Activated CD4-positive, alpha-beta T cell treated with anti-CD3 and anti-CD28 coated beads for 36 hours (primary cell): ENCODE measurements around the gene CCDC80. TPM values are rescaled to one million over a fixed set of nuclear protein-coding genes. Genes with fewer than 3 reads are reported as not detected.

ENCODE experiments used
- ATAC-seq: fragments of 200-7000 bp; cut with Tn5 transposase; one replicate; pipeline ENCODE4 v1.10.0; 2021; ENCODE audit warnings: mild to moderate bottlenecking, moderate library complexity
- CTCF ChIA-PET: fragments of 350-600 bp; sonication (Branson Sonifier 250); formaldehyde crosslinking; loops from one replicate; lab custom pipeline; 2021; ENCODE audit warnings: antibody characterized with exemption; lab: Charles Lee
- POLR2A ChIA-PET: fragments of 350-600 bp; sonication (Branson Sonifier 250); formaldehyde crosslinking; loops from one replicate; lab custom pipeline; 2021; ENCODE audit warnings: antibody characterized with exemption, inconsistent platforms; lab: Charles Lee
- DNase-seq: peaks from one replicate; pipeline ENCODE4 v3.0.0-alpha.2; 2020
- H3K27ac Mint-ChIP-seq: one replicate; pipeline ENCODE4 v1.8.0; 2021; ENCODE audit warnings: mixed read lengths
- H3K27me3 Mint-ChIP-seq: one replicate; pipeline ENCODE4 v1.8.0; 2021; ENCODE audit warnings: mixed read lengths
- H3K36me3 Mint-ChIP-seq: one replicate; pipeline ENCODE4 v1.8.0; 2021; ENCODE audit warnings: low read depth, mixed read lengths
- H3K4me1 Mint-ChIP-seq: one replicate; pipeline ENCODE4 v1.8.0; 2021; ENCODE audit warnings: mixed read lengths
- H3K4me3 Mint-ChIP-seq: one replicate; pipeline ENCODE4 v1.8.0; 2021; ENCODE audit warnings: mild to moderate bottlenecking, moderate library complexity, mixed read lengths
- H3K9me3 Mint-ChIP-seq: one replicate; pipeline ENCODE4 v1.8.0; 2021; ENCODE audit warnings: low read depth, mixed read lengths
- intact Hi-C, 2 experiments: fragments of 100-400 bp; cut with DNase I in 1 of 2; cut with micrococcal nuclease in 1 of 2; formaldehyde crosslinking; loops; one replicate each; pipeline versions ENCODE4 v1.14.2 to v1.15.1; 2022 to 2024; cut with DNase I, micrococcal nuclease
- total RNA-seq, 2 experiments: library from RNA; stranded (reverse); gene quantifications; one replicate each; pipeline ENCODE4 v1.2.3, GENCODE V29; 2021

The CCDC80 gene
- total RNA-seq, 2 experiments from 2014 or later: not detected

DNA sequence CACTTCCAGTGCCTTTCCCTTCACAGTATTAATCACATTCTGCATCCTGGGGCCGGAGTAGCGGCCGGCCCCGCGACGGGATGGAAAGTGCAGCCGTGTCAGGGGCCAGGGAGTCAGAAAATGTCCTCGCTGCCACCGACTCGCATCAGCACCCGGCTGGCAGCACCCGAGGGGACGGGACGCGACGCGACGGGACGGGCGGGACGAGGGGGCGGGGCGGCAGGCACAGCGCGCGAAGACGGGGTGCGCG is 79.5 kb downstream of the CCDC80 start:
- peak; percentile 55 for ATAC-seq
- no peaks in the 10 kb centered on the region for H3K27me3 Mint-ChIP-seq
- no peaks in the 10 kb centered on the region for H3K9me3 Mint-ChIP-seq
- ChIA-PET CTCF (interaction anchor here (0.7 to 1.4 kb wide), 2 partner anchors 9 to 256 kb away, joined by 3 to 4 read pairs; no protein-coding TSS in a partner anchor), POLR2A (interaction anchor here (0.9 to 1.2 kb wide), 3 partner anchors 13 to 458 kb away, joined by 3 to 7 read pairs (median 4); a partner anchor contains a TSS)
- peak; percentile 89 for DNase-seq
- intact Hi-C loops: loop anchor here (1.0 to 5.0 kb wide), 8 partner anchors 71 to 1185 kb away; partner anchors contain the start of genes GTPBP8 (in 2 of the 2), ATP6V1A (in 1 of the 2), CD200R1 (in 1 of the 2) and NAA50 (in 1 of the 2)
- H3K4me1 Mint-ChIP-seq: peaks cover 32% of the 10 kb centered on the region
- peaks cover 17% of the 10 kb centered on the region for H3K36me3 Mint-ChIP-seq
- peak overlapping the region; percentile 98 for H3K27ac Mint-ChIP-seq
- peak overlapping the region; percentile 97 for H3K4me3 Mint-ChIP-seq

DNA sequence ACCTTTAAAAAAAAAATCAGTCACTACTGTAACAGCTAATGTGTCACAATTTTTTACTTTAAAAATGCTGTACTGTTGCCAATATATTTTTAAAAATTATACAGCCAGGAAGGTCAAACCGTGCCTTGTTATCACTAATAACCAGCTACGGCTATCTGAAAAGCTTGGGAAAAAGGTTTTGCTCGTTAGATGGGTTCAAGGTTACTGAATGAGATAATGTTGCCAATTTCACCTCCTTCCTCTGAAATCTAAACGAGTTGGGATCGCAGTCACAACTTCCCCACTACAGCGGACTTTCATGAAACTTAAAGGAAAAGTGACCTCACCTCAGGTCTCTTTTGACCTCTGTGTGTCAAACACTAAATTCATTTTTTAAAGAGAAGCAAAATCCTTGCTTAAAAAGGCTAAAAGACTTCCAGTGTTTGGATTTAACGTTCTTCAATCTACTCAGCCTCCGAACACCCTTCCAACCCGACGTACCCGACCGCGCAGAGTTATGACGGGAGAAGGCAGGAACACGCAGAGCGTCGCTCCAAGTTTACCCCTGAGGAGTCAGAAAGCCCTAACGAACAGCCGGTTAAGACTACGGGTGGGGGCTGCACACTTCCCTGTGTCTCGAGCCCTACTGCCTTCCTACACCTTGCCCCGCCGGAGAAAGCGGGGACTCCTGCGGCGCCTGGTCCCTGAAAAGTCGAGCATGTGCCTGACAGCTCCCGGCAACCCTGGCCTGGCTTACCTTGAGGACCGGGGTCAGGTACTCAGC is 80.0 kb downstream of the CCDC80 start:
- ChIA-PET CTCF (interaction anchor here (0.6 to 1.6 kb wide), 7 partner anchors 10 to 256 kb away, joined by 3 to 4 read pairs (median 4); no protein-coding TSS in a partner anchor), POLR2A (interaction anchor here (0.6 to 0.7 kb wide), 2 partner anchors 17 to 482 kb away, joined by 3 read pairs; no protein-coding TSS in a partner anchor)
- Mint-ChIP-seq H3K9me3 (no peaks in the 10 kb centered on the region), H3K27me3 (no peaks in the 10 kb centered on the region), H3K4me3 (peak overlapping the region; percentile 97), H3K4me1 (peaks cover 30% of the 10 kb centered on the region), H3K36me3 (peaks cover 17% of the 10 kb centered on the region), H3K27ac (peak overlapping the region; percentile 98)
- DNase-seq (peak; percentile 90), ATAC-seq (peak; percentile 28)
- intact Hi-C loops: loop anchor here (1.0 to 5.0 kb wide), 8 partner anchors 70 to 1186 kb away; partner anchors contain the start of genes GTPBP8 (in 2 of the 2), ATP6V1A (in 1 of the 2), CD200R1 (in 1 of the 2) and NAA50 (in 1 of the 2)

GRCh38 chr3:112560307-112560706 is 80.6 kb downstream of the CCDC80 start:
- ChIA-PET CTCF (interaction anchor here (0.6 to 1.6 kb wide), 7 partner anchors 10 to 255 kb away, joined by 3 to 4 read pairs (median 4); no protein-coding TSS in a partner anchor), POLR2A (interaction anchor here (0.6 to 0.7 kb wide), 2 partner anchors 18 to 481 kb away, joined by 3 read pairs; no protein-coding TSS in a partner anchor)
- peaks cover 21% of the 10 kb centered on the region for H3K36me3 Mint-ChIP-seq
- H3K9me3 Mint-ChIP-seq: no peaks in the 10 kb centered on the region
- intact Hi-C loops: loop anchor here (2.0 to 5.0 kb wide), 7 partner anchors 70 to 1186 kb away; partner anchors contain the start of genes GTPBP8 (in 2 of the 2), ATP6V1A (in 1 of the 2), CD200R1 (in 1 of the 2) and NAA50 (in 1 of the 2)
- DNase-seq: no peak
- H3K27me3 Mint-ChIP-seq: no peaks in the 10 kb centered on the region
- ATAC-seq: no peak
- peak overlapping the region; percentile 98 for H3K27ac Mint-ChIP-seq
- H3K4me1 Mint-ChIP-seq: peaks cover 36% of the 10 kb centered on the region
- peak overlapping the region; percentile 97 for H3K4me3 Mint-ChIP-seq

DNA sequence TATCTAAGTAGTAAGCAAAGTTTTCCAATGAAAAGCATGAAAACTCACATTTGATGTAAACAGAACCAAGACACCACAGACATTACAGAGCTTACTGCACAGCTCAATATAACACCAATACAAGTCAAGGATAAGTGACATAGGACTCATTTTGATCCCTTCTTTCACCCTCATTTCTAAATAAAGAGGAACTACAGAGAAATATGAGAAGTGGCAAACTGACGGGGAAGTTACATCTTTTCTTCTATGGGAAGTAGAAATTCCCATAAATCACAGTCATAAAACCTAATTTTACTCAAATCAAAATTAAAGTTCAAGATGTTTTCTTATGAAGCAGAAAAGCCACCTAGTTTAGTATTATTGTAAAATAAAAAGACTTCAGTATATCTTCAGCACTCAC is 83.0 kb downstream of the CCDC80 start:
- POLR2A ChIA-PET: interaction anchor here (0.6 kb wide), 1 partner anchor 604 kb away, joined by 4 read pairs; no protein-coding TSS in a partner anchor
- no peaks in the 10 kb centered on the region for H3K27me3 Mint-ChIP-seq
- intact Hi-C loops: no loop called here
- H3K4me3 Mint-ChIP-seq: no peak overlapping the region
- DNase-seq (no peak), ATAC-seq (no peak)
- no peaks in the 10 kb centered on the region for H3K9me3 Mint-ChIP-seq
- H3K4me1 Mint-ChIP-seq: peaks cover 38% of the 10 kb centered on the region
- CTCF ChIA-PET: interaction anchor here (0.6 to 1.0 kb wide), 5 partner anchors 8 to 889 kb away, joined by 3 to 4 read pairs (median 3); no protein-coding TSS in a partner anchor
- peaks cover 26% of the 10 kb centered on the region for H3K36me3 Mint-ChIP-seq
- H3K27ac Mint-ChIP-seq: no peak overlapping the region

DNA sequence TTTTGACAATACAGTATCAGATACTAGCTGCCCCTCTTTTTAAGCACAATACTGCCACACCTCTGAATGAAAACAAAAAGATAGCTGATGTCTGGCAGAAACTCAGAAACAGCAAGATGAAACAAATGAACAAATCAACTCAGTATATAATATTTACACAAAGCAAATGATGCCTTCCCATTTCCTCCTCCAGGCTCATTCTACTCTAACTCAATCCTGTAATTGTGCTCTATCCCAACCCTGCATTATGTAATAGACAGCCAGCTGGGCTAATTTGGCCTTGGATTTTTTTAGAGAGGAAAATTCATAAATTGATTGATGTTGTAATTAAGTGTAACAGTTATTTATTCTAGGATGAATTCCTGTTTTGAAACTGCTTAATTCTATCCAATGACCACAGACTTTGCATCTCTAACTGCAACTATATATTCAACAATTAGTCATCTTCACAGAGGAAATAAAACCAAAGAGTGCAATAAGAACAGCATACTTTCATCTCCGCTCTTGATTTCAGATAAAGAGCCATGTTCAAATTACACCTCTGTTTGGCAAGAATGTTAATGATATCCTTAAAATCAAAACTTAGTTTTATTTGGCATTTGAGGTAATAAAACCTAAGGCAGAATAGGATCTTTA is 85.3 kb downstream of the CCDC80 start:
- ChIA-PET POLR2A (no interaction called here), CTCF (interaction anchor here (0.8 to 1.5 kb wide), 5 partner anchors 11 to 242 kb away, joined by 3 to 4 read pairs (median 4); no protein-coding TSS in a partner anchor)
- H3K4me1 Mint-ChIP-seq: peaks cover 40% of the 10 kb centered on the region
- peaks cover 33% of the 10 kb centered on the region for H3K36me3 Mint-ChIP-seq
- ATAC-seq (peak; percentile 47), DNase-seq (no peak)
- H3K9me3 Mint-ChIP-seq: no peaks in the 10 kb centered on the region
- H3K4me3 Mint-ChIP-seq: no peak overlapping the region
- H3K27me3 Mint-ChIP-seq: no peaks in the 10 kb centered on the region
- peak overlapping the region; percentile 58 for H3K27ac Mint-ChIP-seq
- intact Hi-C loops: no loop called here

GRCh38 chr3:112550859-112551258 is 90.1 kb downstream of the CCDC80 start:
- H3K4me1 Mint-ChIP-seq: peaks cover 27% of the 10 kb centered on the region
- no peak for ATAC-seq

More at GRCh38 chr3:112550859-112551258, 90.1 kb downstream of the CCDC80 start:
- H3K9me3 Mint-ChIP-seq: no peaks in the 10 kb centered on the region
- no peak for DNase-seq
- POLR2A ChIA-PET: no interaction called here
- intact Hi-C loops: no loop called here
- peaks cover 38% of the 10 kb centered on the region for H3K36me3 Mint-ChIP-seq
- CTCF ChIA-PET: interaction anchor here (0.6 to 1.2 kb wide), 2 partner anchors 10 to 247 kb away, joined by 3 read pairs; no protein-coding TSS in a partner anchor
- no peak overlapping the region for H3K4me3 Mint-ChIP-seq
- H3K27ac Mint-ChIP-seq: no peak overlapping the region
- no peaks in the 10 kb centered on the region for H3K27me3 Mint-ChIP-seq

Other genes with a start within 250 kb of the CCDC80 start
- 10 to 100 TPM; 21.0 to 21.7 TPM for gene BTLA, start 141.7 kb downstream of the CCDC80 start, total RNA-seq
- gene ATG3, start 79.2 kb downstream of the CCDC80 start, total RNA-seq: 10 to 100 TPM; 54.9 to 71.0 TPM
- 10 to 100 TPM; 16.5 to 18.7 TPM for gene SLC35A5, start 79.1 kb downstream of the CCDC80 start, total RNA-seq
- gene CD200R1L, start 205.7 kb upstream of the CCDC80 start, total RNA-seq: not detected